Esophagus squamous epithelium (tissue), 4 donors: Measurements from ENCODE around the gene NR0B1.

Experiments used
- CTCF ChIP-seq, 6 experiments: fragments of 450-650 bp in 4 of 6; fragments of 200-600 bp in 2 of 6; sonication (generic) in 2 of 6; IDR thresholded peaks; one replicate each; pipeline ENCODE4 v1.5.1; 2016 to 2019; ENCODE audit warnings: antibody characterized with exemption in 6 of 6, mild to moderate bottlenecking in 4 of 6, moderate library complexity in 4 of 6
- POLR2A ChIP-seq, 4 donors: fragments of 450-650 bp; IDR thresholded peaks; one replicate each; pipeline ENCODE4 v1.6.1; 2017; ENCODE audit warnings: antibody characterized with exemption in 4 of 4, mild to moderate bottlenecking in 4 of 4, moderate library complexity in 3 of 4

GRCh38 chrX:30310429-30311206 lies 1.4 kb upstream of the NR0B1 start:
- TF ChIP-seq CTCF (IDR thresholded peaks at IDR 0.05) (no peak), POLR2A (IDR thresholded peaks at IDR 0.05) (no peak)
